Middle frontal gyrus (tissue), 1 donor: Measurements from ENCODE around the gene ATG7.

Experiments used
- DNase-seq: peaks from one replicate; pipeline ENCODE4 v3.0.0-alpha.2; 2015; ENCODE audit warnings: low spot score; ENCODE audit errors: extremely low spot score

Gene ATG7

DNA sequence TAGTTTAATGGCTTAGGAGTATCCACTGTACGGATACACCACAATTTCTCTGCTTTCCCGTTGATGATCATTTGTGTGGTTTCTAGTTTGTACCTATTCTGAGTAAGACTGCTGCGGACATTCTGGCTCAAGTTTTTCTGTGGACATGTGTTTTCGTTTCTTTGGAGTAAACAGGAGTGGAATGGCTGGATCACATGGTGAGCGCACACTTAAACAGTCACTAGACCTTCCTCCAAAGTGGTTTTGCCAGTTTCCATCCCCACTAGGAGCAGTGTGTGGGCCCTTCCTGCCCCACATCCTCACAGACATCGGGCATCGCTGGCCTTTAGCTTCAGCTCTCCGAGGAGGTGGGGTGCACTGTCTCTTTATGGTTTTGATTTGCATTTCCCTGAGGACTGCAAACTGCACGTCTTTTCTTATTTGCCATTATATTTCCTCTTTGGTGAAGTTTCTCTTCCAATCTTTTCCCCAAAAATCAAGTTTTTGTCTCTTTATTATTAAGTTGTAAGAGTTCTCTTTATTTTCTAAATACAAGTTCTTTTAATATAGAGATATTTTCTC is 277.5 kb downstream of the ATG7 start:
- DNase-seq = no peak

DNA sequence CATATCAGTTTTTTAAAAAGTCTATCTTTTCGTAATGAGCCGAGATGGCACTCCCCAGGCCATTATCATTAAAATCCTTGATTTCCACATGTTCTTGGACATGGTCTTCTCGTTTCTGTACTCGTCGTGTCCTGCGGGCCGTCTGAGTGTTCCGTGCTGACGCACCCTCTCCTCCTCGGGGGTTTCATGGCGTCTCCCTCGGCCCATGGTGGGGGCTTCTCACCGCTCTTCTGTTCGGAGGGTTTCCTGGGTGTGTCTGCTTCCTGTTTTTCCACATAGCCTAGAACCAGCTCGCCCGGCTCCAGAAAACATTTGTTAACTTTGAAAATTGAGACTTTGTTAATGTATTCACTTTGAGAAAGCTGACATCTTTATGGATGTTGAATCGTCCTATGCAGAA is 278.8 kb downstream of the ATG7 start:
- DNase-seq = no peak

DNA sequence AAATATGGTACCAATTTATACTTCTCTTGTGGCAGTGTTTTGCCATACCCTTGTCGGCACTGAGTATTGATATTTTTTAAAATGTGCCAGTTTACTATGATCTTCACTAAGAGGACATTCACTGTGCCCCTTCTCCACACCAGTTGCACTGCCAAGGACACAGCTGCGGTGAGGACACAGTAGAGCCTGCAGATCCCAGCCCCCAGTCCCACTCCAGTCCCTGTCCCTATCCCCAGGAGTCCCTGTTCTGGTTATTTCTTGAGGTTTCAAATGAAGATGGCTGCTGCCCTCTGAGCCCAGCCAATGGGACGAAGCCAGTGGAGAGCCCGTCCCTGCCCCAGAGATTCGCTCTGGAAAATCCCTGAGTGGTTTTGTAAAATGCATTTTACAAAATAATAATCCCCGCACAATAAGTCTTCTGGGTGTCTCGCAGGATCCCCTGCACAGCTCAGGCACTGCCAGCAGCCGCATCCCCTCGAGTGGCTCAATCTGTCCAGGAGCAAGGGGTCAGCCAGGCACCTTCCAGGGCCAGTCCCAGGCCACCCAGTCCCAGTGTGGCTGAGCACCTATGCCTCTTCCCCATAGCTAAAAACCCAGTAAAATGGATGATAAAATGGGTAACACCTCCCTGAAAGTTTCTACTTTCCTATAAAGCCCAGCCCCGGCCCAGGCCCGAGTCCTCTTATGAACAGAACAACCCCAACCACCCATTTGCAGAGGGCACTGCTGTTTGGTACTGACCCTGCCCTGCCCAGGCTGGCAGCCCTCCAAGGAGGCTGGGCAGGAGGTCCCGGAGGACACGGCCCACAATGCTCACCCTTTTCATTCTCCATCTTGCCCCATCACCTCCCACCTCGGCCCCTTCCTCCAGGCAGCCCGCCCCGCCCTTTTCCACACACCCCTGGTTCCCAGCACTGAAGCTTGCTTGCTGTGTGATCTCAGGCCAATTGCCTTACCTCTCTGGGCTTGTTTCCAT is 280.4 kb downstream of the ATG7 start:
- no peak for DNase-seq

DNA sequence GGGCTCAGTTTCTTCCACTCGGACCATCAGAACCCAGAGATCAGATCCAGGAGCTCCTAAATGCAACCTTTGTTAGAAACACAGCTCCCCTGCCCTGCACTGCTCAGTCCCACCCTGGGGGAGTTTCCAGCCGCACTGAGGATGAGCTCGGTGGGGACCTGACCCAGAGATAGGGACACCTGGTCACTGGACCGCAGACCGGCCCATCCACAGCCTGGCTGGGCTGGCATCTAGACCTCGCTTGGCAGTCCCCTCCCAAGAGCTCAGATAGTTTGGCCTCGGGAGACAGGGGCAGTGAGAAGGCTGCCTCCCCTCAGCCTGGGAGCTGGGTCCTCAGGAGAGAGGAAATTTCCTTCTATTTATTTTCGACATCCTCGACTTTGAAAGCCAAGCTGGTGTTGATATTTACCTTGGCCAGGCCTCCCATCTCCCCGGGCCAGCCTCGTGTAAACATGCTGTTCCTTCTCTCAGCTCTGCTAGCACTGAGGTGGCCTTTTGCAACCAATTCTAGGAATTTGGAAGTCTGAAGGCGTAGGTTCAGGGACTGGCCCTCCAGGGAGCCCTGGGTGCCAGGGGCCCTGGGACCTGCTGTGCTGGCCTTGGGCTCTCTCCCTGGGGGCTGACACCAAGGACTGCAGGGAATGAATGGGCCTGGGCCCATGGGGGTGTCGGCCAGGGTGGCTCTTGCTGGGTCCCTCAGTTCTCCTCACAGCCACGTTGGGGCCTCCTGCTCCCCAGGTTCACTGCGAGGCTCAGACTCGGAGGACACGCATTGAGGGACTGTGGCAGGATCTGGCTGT is 281.4 kb downstream of the ATG7 start:
- DNase-seq = no peak

DNA sequence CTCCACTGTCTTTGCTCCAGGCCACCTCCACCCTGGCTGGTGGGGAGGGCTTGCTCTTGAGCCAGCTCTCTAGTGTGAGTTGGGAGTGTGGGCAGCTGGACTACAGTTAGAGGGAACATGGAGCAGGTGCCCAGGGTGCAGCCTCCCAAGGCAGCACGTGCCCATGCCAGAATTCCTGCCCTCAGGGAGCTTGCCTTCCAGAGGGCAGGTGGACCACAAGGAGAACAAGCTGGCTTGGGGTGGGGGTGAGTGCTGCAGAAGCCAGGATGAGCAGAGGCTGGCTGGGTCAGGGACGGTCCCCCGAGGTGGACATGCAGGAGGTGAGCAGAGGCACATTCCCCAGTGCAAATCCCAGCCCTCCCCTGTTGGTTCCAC is 282.0 kb downstream of the ATG7 start:
- DNase-seq = no peak

DNA sequence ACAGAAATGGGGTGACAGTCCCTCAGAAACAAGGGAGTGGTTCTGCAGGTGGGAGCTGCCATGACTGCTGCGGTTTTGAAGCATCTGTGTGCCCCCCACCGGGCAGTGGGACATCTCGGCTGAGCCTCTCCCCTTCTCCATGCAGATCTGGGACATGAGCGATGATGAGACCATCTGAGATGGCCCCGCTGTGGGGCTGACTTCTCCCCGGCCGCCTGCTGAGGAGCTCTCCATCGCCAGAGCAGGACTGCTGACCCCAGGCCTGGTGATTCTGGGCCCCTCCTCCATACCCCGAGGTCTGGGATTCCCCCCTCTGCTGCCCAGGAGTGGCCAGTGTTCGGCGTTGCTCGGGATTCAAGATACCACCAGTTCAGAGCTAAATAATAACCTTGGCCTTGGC is 282.5 kb downstream of the ATG7 start:
- no peak for DNase-seq

DNA sequence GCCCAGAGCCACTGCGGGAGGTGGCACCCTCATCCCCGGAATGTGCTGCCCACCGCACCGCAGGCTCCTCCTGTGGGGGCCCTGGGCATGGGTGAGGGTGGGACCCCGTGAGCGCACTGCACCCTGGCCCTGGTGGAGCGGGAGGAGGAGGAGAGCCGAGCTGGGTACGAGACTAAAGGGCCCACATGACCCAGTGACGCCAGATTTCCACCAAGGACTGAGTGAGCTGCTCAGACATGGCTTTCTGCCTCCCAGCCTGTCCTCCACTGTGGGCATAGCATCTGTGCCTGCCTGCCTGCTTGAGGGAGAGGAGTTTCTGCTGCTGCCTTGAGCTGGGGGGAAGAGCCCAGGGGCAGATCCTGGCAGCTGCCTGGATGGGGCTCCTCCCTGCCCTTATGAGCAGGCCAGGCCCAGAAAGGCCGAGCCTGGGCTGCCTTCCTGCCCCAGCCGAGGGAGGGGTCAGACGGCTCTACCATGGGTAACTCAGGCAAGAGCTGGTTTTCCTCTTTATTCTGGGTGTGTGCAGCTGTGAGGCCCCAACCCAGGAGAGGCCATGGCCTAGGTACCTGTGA is 283.1 kb downstream of the ATG7 start:
- no peak for DNase-seq

DNA sequence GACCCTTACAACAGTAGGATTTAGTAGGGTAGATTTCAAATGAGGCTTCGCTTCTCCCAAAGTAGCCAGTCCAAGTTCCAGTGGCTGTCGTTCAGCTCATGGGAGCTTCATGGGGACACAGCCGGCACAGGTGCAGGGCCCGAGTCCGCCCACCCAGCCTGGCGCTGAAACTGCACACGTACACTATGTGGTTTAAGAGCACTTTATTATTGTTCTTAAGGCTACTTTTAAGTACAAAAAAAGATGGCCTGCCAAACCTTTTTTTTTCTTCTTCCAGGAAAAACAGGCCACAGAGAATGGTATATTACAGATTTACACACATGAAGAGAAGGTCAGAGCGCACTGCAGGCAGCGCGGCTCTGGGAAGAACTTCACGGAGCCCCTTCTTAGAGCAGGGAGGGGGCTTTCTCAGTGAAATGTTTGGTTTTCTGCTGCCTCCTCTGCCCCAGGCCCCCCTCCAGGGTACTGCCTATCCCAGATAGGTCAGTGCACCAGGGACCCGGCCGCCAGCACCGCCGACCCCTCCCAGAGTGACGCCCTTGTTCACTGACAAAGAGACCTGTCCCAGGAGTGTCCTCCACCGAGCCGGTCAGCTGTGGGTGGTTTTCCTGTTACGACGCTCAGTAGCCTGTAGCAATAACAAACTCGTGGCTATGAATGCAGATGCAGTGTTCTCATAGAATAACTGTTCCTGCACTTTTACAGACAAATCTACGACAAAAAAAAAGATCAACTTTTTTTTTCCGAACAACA is 283.9 kb downstream of the ATG7 start:
- DNase-seq = no peak

DNA sequence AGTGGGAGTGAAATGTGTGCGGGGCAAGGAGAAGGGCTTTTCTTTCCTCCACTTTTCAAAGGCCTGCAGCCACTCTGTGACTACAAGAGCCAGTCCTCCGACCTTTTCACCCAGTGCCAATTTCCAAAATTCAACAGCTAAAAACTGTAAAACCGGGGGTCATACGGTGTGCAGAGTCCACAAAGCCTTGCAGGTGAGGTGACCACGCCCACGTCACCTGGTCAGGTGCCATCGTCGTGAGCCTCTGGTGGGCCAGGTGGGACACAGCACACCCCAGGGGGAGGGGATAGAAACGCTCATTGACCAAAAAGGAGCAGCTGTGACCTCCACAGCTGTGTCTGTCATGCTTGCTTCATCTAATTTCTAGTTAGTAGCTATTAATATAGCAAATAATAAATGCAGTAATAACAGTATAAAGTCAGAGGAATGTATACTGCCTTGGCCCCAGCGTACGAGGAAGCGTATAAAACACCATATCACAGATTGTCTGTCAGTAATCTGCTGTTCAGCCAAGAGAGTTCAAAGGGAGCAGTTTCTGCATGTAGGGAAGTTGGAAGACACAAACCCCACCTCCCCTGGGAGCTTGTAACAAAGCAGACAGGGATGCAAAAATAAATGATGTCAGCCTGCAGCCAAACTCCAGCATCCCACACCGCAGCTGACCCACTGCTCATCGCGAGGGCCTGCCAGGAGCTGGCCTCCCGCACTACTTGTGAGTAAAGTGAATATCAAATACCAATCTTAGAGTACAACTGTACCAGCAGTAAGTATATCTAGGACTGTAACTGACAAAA is 284.9 kb downstream of the ATG7 start:
- no peak for DNase-seq

DNA sequence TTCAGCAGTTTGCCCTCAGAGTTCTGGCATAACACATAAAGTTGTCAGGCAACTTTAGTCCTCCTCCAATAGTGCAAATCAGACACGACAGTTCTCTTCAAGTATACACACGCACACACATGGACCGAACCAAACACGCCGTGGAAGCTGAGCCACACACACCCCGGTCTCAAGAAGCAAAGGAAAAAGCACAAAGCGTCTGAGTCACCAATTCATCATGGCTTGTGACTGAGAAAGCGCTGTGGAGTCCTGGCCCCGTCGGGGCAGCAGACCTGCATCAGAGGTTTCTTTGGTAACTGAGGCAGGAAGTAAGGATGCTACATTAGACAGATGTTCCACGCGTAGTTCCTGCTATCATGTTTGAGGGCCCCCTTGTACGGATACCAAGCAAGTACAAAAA is 285.8 kb downstream of the ATG7 start:
- DNase-seq = no peak

DNA sequence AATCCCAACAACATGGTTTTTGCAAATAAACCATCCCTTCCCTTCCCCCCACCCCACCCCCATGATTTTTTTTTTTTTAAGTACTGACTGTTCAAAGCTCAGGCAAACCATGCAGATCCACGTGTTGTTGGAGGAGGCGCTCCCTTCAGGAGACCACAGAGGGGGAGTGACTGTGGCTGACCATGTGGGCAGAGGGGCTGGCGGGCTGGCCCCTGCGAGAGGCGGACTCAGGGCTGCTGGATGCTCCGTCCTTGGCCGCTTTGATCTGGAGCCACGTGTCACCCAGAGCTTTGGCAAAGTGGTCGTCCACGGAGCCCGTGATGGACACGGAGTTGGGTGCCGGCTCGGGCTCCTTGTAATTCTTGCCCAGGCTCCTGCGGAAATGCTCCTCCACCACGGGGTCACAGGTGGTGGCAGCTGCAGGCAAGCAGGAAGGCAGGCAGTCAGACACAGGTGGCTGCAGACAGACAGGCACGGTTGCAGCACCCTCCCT is 286.3 kb downstream of the ATG7 start:
- no peak for DNase-seq

DNA sequence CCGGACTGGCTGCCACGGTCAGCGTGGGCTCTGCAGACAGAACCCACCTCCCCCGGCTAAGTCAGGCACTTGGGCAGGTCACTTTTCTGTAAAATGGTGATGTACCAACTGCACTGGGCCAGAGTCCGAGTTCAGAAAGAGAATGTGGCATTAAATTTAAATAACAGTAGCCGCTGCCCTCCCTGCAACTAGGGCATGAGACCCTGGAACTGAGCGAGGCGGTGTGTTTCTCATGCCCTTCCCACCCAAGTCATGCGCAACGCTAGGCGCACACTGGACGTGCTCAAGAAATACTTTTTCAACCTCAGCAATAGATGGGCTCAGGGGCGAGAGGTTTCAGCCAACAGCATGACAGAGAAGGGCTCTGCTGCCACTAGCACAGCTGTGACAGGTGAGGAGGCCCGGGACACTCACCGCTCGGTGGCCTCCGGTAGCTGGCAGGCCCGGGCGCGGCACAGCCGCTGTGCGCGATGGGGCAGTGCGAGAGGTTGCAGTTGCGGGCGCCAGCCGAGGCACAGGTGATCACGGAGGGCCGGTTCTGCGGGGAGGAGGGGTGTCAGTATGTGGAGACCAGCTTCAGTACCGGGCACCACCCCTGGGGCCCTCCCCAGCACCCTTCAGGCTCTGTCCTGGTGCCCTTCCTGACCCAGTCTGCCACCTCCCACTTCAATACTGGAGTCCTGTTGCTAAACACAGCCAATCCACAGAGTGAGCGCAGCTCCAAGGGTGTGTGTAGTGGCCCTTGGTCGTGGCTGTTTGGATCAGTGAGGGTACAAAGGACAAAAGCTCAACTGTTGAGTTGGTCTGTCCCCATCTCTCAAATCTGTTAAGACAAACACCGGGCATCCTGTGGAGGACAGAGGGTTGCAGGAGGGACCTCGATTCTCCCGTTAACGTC is 287.0 kb downstream of the ATG7 start:
- no peak for DNase-seq

DNA sequence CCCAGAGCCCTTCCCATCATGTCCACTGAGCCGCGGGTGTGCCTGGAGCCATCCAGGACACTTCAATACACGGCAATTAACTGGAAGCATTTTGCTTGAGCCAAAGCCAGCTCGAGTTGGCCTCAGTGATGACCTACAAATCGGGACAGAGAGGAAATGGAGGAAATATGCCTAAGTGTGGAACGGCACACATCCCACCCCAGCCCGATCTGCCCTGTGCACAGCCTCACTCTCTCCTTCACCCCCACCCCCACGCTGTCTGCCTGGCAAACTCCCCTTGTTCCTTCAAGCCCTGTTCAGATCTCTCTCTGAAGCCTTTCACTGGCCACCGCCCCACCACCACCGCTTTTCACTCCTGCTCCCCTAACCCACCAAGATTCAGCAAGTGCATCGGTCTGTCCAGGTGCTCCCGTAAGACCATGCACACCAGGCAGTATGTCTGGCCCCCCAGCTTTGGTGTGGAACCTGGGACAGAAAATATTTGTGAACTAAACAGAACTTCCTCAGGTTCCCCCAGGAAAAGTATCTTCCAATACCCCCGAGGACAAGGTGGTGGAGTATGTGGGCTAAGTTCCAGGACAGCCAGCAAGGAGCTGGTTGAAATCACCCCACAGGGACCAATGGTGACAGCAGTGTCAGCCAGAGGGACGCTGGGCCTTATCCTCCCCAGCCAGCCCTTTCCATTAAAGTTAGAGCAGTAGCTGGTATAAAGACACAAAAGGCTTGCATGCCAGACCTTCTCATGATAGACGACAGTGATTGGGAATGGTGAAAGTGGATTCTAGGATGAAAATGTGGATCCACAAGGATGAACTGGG is 287.8 kb downstream of the ATG7 start:
- no peak for DNase-seq

DNA sequence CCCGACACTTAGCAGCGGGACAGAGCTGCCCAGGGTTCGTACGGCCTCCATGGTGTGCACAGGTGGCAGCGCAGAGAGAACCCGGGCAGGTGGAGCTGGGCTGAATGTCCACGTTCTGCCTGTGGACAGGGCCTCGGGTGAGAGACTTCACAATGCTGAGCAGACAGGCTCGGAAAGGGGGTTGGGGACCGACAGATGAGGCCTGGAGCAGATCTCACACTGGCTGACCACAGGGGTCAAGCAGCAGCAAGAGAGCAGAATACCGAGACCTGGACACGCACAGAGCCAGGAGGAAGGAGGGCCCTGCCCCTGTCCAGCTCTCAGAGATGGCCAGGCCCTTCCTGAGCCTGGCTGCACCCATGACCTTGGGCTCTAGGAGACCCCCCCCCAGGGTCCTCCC is 288.5 kb downstream of the ATG7 start:
- no peak for DNase-seq

DNA sequence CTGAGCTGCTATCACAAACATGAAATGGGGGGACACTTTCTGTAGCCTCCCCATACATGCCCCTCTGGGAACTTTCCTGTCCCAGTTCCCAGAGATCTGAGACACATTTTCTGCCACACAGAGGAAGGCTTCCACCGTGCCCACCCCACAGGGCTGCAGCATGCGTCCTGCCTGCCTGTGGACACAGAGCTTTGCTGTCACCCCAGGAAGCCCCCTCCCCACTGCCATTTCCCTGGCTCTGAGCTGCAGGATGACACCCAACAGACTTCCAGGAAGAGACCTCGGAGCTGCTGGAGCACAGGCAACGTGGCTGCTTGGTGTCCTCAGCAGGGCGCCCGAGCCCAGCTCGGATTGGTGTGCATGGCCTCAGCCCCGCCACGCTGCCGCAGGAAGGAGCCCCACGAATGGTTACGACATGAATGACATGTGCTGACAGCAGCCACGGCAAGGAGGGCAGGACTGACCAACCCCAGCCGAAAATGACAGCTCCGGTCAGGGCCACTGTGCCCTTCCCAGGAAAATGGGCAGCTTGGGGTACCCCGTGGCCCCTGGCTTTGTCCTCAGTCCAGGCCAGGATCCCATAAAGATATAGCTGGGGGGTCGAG is 290.2 kb downstream of the ATG7 start:
- DNase-seq = no peak

DNA sequence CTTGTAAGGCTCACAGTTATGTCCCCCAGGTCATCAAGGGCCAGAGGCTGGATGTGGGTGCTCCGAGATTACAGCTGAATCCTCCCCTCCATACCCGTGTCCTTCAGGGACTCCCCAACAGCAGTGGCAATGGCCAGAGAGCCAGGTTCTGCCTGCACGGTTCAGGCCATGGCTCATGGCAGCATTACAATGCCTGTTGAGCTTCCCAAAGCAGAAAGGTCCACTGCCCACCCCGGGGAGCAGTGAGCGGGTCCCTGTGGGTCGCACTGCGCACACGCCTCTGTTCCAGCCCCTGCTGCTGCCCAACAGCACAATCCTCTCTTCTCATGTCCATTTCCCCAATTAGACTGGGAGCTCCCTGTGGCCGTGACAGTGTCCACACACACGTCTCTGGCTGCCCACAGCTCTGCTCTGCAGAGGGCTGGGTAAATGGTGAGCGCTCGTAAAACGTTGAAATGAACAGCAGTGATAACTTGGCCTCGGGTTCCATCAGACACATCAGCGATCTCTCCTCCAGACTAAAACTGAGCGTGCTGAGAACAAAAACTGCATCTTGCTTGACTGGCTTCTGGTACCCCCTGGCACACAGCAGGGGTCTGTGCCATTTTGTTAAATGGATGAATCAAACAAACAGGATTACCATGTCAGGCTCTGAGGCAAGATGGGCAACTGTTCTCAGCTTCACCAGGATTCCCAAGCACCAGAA is 291.1 kb downstream of the ATG7 start:
- DNase-seq = no peak

DNA sequence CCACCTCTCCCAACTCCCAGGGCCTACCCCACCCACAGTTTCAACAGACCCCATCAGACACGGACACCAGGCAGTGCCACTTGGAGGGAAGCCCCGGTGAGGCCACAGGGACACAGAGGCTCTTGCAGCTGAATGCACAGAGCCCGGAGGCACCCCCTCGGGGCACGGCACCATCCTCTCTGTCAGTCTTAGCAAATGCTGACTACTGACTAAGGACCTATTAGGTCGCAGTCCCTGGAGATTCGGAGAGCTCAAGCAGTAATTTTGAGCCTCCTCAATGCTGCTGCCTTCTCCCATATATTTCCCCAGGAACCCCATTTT is 291.6 kb downstream of the ATG7 start:
- no peak for DNase-seq
